Lung (tissue), 12 donors: ENCODE data around the gene INTS7. TPM values are rescaled to one million over a fixed set of nuclear protein-coding genes. Genes with fewer than 3 reads are reported as not detected.

Experiments
- ATAC-seq: fragments of 200-7000 bp; cut with Tn5 transposase; one replicate; pipeline ENCODE4 v1.9.1; 2020; ENCODE audit warnings: moderate number of reproducible peaks; ENCODE audit not compliant: insufficient read depth, low FRiP score
- DNase-seq, 3 donors: peaks; one replicate each; pipeline ENCODE4 v3.0.0-alpha.2; 2013 to 2017
- H3K27ac ChIP-seq, 2 donors: one replicate each; pipeline ENCODE4 v1.5.1; 2013; ENCODE audit warnings: mild to moderate bottlenecking in 2 of 2, moderate library complexity in 2 of 2, control low read depth in 1 of 2, inconsistent platforms in 1 of 2, low read depth in 1 of 2, low read length in 1 of 2
- H3K27me3 ChIP-seq, 3 donors: one replicate each; pipeline ENCODE4 v1.5.1; 2013; ENCODE audit warnings: low read length in 2 of 3; ENCODE audit not compliant: control insufficient read depth in 3 of 3, insufficient read depth in 3 of 3
- H3K36me3 ChIP-seq, 4 donors: one replicate each; pipeline ENCODE4 v1.5.1; 2013; ENCODE audit warnings: low read length in 4 of 4, mild to moderate bottlenecking in 1 of 4, moderate library complexity in 1 of 4; ENCODE audit not compliant: control insufficient read depth in 4 of 4, insufficient read depth in 4 of 4
- H3K4me1 ChIP-seq, 5 donors: one replicate each; pipeline ENCODE4 v1.5.1; 2013; ENCODE audit warnings: low read length in 5 of 5, mild to moderate bottlenecking in 2 of 5, moderate library complexity in 1 of 5; ENCODE audit not compliant: control insufficient read depth in 5 of 5, insufficient read depth in 5 of 5
- H3K4me3 ChIP-seq: one replicate; pipeline ENCODE4 v1.5.1; 2013; ENCODE audit warnings: mild to moderate bottlenecking, control low read depth, moderate library complexity
- H3K9ac ChIP-seq, 2 donors: one replicate each; pipeline ENCODE4 v1.5.1; 2013; ENCODE audit warnings: low read length in 2 of 2, control low read depth in 1 of 2; ENCODE audit not compliant: insufficient read depth in 1 of 2
- H3K9me3 ChIP-seq, 4 donors: one replicate each; pipeline ENCODE4 v1.5.1; 2013; ENCODE audit warnings: low read length in 3 of 4, mild to moderate bottlenecking in 1 of 4, moderate library complexity in 1 of 4; ENCODE audit not compliant: control insufficient read depth in 4 of 4, insufficient read depth in 3 of 4
- WGBS, 2 donors: extraction: QIAGEN DNeasy Blood & Tissue Kit; methylation state at CpG; one replicate each; pipeline ENCODE4 v1.1.7; 2013; 5-methylcytosine and 5-hydroxymethylcytosine counted together
- polyA plus RNA-seq, 2 donors: library from polyadenylated mRNA; stranded (reverse); fragments of 200-250 nt; gene quantifications; one replicate each; pipeline ENCODE4 v1.2.1, GENCODE V29; 2013
- total RNA-seq, 2 donors: library from RNA; depleted of rRNA in 1 of 2; stranded (reverse); fragments of >200 nt in 1 of 2; gene quantifications; one replicate each; pipeline ENCODE4 v1.2.1, GENCODE V29; 2014 to 2021
- TF ChIP-seq, protein P1 (sequence below): IDR thresholded peaks from 2 replicates; pipeline ENCODE4 v1.5.1; 2012; ENCODE audit warnings: mild to moderate bottlenecking; ENCODE audit errors: control extremely low read depth, extremely low read depth
- donor health status: control.
- donor health status: control.
- donor health status: Bipolar disorder and iron deficiency.
- donor health status: healthy.
- donor health status: DM: yes; HTN: yes; CAD: no.

Gene INTS7
- total and polyA plus RNA-seq, 4 donors: 6.4 to 18.9 (median 11.8) TPM

DNA sequence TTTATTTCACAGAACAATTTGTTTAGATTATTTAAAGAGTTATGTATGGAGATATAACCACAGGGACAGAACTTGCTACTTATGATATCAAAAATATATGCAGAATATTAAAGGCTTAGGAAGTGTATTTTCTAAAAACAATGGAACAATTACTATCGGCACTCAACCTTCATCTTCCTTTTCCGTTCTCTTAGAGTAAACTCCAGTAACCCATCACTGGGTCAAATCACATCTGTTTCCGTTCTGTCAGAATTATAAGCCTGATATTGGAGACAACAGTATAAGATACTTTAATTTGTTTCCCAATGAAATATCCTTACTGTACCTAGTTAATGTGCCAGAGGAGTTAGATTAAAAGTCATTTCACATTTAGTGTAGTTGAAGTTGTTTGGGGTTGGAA lies 32.4 kb upstream of the INTS7 start:
- H3K9me3 ChIP-seq: no peaks in the 10 kb centered on the region
- no peak overlapping the region for H3K4me3 ChIP-seq
- 76 to 86% methylated on average over 3 of the region's 3 CpGs for WGBS, 2 donors
- no peak overlapping the region for H3K9ac ChIP-seq
- no peaks in the 10 kb centered on the region for H3K27me3 ChIP-seq
- H3K36me3 ChIP-seq: peaks cover 0 to 7% (median 0%) of the 10 kb centered on the region in 4 donors
- peak in 2 of 3 donors; percentile 42 to 64 for DNase-seq
- H3K27ac ChIP-seq: no peak overlapping the region
- peaks cover 0 to 7% (median 0%) of the 10 kb centered on the region in 5 donors for H3K4me1 ChIP-seq
- ATAC-seq: no peak
- TF ChIP-seq, protein P1, sequence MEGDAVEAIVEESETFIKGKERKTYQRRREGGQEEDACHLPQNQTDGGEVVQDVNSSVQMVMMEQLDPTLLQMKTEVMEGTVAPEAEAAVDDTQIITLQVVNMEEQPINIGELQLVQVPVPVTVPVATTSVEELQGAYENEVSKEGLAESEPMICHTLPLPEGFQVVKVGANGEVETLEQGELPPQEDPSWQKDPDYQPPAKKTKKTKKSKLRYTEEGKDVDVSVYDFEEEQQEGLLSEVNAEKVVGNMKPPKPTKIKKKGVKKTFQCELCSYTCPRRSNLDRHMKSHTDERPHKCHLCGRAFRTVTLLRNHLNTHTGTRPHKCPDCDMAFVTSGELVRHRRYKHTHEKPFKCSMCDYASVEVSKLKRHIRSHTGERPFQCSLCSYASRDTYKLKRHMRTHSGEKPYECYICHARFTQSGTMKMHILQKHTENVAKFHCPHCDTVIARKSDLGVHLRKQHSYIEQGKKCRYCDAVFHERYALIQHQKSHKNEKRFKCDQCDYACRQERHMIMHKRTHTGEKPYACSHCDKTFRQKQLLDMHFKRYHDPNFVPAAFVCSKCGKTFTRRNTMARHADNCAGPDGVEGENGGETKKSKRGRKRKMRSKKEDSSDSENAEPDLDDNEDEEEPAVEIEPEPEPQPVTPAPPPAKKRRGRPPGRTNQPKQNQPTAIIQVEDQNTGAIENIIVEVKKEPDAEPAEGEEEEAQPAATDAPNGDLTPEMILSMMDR: no peak

DNA sequence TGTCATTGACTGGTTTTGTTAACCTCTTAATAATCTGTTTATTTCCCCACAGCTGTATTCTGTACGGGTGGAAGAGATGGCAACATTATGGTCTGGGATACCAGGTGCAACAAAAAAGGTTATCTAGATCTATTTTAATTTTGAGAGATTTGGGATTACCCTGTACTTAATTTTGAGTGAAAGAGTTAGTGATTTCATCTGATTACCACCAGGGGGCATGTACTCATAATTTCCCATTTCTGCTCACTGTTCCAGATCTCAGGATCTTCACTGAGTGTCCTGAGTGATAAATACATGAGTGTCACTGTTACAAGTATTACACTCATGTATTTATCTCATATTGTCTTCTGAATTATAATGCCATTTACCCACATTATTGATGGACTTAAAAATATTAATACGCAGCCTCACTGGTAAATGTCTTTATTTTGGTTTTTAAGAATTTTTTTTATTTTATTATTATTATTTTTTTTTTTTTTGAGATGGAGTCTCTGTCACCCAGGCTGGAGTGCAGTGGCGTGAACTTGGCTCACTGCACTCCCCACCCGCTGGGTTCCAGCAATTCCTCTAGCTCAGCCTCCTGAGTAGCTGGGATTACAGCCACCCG lies 27.6 kb upstream of the INTS7 start:
- Histone ChIP-seq H3K9ac (no peak overlapping the region), H3K4me3 (no peak overlapping the region), H3K27ac (no peak overlapping the region), H3K9me3 (no peaks in the 10 kb centered on the region), H3K4me1 (no peaks in the 10 kb centered on the region), H3K27me3 (no peaks in the 10 kb centered on the region), H3K36me3 (peaks cover 0 to 7% (median 0%) of the 10 kb centered on the region in 4 donors)
- 86 to 92% methylated on average over 5 of the region's 5 CpGs for WGBS, 2 donors
- DNase-seq: peak in 2 of 3 donors; percentile 40 to 55
- peak; percentile 53 for ATAC-seq
- TF ChIP-seq, protein P1: peak; percentile 44

DNA sequence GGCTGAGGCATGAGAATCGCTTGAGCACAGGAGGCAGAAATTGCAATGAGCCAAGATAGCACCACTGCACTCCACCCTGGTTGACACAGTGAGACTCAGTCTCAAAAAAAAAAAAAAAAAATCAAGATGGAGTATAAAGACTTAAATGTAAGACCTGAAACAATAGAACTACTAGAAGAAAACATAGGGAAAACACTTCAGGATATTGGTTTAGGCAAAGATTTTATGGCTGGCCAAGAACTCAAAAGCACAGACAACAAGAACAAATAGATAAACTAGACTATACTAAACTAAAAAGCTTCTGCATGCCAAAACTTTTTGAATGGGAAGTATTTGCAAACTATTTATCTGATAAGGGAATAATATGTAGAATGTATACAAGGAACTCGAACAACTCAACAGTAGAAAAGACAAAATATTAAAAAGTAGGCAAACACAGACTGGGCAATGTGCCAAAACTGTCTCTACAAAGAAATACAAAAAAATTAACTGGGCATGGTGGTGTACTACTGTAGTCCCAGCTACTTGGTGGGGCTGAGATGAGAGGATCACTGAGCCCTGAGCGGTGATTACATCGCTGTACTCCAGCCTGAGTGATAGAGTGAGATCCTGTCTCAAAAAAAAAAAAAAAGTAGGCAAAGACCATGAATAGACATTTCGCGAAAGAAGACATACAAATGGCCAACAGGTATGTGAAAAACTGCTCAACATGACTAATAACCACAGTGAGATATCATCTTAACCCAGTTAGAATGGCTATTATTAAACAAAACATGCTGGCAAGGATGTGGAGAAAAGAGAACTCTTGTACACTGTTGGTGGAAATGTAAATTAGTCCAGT lies 25.5 kb upstream of the INTS7 start:
- H3K4me1 ChIP-seq: no peaks in the 10 kb centered on the region
- H3K27ac ChIP-seq: no peak overlapping the region
- H3K4me3 ChIP-seq: no peak overlapping the region
- no peak overlapping the region for H3K9ac ChIP-seq
- H3K36me3 ChIP-seq: peaks cover 0 to 6% (median 0%) of the 10 kb centered on the region in 4 donors
- no peak for ATAC-seq
- DNase-seq: peak in 2 of 3 donors; percentile 47
- WGBS, 2 donors: 68 to 87% methylated on average over 6 of the region's 6 CpGs
- peaks cover 0 to 4% (median 0%) of the 10 kb centered on the region in 4 donors for H3K9me3 ChIP-seq
- TF ChIP-seq, protein P1: no peak
- H3K27me3 ChIP-seq: no peaks in the 10 kb centered on the region
